ENCODE measurements around the gene NDE1.

The NDE1 gene

DNA sequence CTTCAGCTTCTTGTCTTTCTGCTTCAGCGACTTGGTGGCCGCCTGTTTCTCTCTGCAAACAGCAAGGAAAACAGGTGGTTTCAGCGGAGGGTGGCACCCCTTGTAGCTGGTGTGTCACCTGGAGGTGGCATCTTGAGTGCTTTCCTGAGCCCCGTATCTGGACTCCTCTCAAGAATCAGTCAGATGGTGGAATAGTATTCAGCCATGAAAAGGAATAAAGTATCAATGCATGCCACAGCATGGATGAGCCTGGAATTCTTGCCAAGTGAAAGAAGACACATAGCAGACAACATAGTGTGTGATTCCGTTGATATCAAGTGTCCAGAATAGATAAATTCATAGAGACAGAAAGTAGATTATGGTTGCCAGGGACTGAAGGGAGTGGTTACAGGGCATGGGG is 65.2 kb downstream of the NDE1 start:
- no peak for DNase-seq (ENCODE audit: extremely low read depth, insufficient read length)
- TF ChIP-seq, protein P1, sequence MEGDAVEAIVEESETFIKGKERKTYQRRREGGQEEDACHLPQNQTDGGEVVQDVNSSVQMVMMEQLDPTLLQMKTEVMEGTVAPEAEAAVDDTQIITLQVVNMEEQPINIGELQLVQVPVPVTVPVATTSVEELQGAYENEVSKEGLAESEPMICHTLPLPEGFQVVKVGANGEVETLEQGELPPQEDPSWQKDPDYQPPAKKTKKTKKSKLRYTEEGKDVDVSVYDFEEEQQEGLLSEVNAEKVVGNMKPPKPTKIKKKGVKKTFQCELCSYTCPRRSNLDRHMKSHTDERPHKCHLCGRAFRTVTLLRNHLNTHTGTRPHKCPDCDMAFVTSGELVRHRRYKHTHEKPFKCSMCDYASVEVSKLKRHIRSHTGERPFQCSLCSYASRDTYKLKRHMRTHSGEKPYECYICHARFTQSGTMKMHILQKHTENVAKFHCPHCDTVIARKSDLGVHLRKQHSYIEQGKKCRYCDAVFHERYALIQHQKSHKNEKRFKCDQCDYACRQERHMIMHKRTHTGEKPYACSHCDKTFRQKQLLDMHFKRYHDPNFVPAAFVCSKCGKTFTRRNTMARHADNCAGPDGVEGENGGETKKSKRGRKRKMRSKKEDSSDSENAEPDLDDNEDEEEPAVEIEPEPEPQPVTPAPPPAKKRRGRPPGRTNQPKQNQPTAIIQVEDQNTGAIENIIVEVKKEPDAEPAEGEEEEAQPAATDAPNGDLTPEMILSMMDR (IDR thresholded peaks at IDR 0.05; ENCODE audit: insufficient read depth, low read length, poor library complexity, severe bottlenecking), result no peak
- H3K36me3 ChIP-seq (ENCODE audit: control insufficient read depth, insufficient read depth, low read length), result peaks cover 30% of the 10 kb centered on the region

DNA sequence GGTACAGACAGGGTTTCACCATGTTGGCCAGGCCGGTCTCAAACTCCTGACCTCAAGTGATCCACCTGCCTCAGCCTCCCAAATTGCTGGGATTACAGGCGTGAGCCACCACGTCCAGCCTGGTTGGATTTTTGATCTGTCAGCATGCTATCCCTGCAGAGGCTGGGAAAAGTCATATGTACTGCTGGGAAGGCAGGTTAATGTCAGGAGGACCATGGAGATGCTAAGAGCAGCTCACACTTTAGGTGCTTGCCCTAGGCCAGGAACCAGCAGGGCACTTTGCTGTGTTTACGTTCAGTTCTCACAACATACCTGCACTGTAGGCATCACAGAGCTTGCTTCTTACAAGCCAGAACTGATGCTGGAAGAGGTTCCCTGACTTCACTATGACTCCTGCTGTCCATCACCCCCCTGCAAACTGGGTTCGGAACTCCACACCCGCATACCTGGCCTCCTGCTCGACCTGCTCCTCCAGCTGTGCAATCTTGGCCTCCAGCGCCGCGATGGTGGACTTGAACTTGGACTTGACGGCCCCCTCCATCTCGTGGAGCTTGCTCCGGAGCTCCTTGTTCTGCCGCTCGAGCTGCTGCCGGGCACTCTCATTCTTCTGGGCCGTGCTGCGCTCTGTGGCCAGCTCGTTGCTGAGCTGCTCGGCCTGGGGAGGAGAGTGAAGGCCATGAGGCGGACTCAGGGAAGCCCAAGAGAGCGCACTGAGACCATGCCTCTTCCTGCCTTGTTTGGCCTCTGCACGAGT is 66.8 kb downstream of the NDE1 start:
- DNase-seq (ENCODE audit: extremely low read depth, insufficient read length), result no peak
- no peaks in the 10 kb centered on the region for H3K27me3 ChIP-seq (replicated peaks; ENCODE audit: control insufficient read depth, insufficient read depth, low read length)
- peaks cover 32% of the 10 kb centered on the region for H3K36me3 ChIP-seq (ENCODE audit: control insufficient read depth, insufficient read depth, low read length)
- TF ChIP-seq, protein P1 (IDR thresholded peaks at IDR 0.05; ENCODE audit: insufficient read depth, low read length, poor library complexity, severe bottlenecking), result no peak
- H3K4me3 ChIP-seq (replicated peaks; ENCODE audit: low read depth, low read length), result no peak overlapping the region

More for the DNA sequence above, 65.2 kb downstream of the NDE1 start:
- no peak overlapping the region for H3K4me3 ChIP-seq (replicated peaks; ENCODE audit: low read depth, low read length)
- no peaks in the 10 kb centered on the region for H3K27me3 ChIP-seq (replicated peaks; ENCODE audit: control insufficient read depth, insufficient read depth, low read length)

DNA sequence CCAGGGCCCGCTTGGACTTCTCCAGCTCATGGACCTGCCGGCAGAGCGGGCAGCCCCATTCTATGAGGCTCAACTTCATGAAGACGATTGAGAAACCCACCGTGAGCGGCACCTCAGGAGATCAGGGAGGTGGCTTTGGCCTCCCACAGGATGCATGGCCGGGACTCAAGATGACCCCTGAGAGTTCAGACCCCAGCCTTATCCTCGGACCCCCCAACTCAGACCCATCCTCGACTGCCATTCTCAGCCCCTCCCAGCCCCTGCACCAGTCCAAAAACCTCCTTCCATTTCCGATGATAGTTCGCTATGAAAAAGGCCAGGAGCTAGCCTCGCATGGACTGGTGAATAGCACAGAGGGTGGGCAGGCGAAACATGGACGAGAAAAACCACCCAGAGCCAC is 71.0 kb downstream of the NDE1 start:
- H3K36me3 ChIP-seq (ENCODE audit: control insufficient read depth, insufficient read depth, low read length), result peaks cover 43% of the 10 kb centered on the region
- H3K27me3 ChIP-seq (replicated peaks; ENCODE audit: control insufficient read depth, insufficient read depth, low read length), result no peaks in the 10 kb centered on the region
- no peak for DNase-seq (ENCODE audit: extremely low read depth, insufficient read length)
- H3K4me3 ChIP-seq (replicated peaks; ENCODE audit: low read depth, low read length), result no peak overlapping the region
- TF ChIP-seq, protein P1 (IDR thresholded peaks at IDR 0.05; ENCODE audit: insufficient read depth, low read length, poor library complexity, severe bottlenecking), result no peak

DNA sequence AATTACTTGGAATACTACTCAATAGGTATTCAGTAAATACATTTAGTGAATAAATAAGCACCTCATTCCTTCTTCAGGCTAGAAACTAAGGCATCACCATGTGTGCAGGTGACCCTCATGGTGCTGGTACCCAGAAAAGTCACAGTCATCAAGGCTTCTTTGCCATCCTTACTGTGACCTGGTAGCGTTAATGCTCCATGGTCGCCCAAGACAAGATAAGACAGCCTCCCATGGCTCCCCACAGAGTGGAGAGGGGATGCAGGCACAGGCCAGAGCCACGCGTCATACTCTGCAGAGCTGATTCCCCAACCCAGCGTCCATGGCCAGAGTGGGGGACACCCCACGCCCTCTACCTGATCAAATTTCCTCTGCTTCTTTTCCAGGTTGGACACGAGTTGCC is 73.8 kb downstream of the NDE1 start:
- no peaks in the 10 kb centered on the region for H3K27me3 ChIP-seq (replicated peaks; ENCODE audit: control insufficient read depth, insufficient read depth, low read length)
- DNase-seq (ENCODE audit: extremely low read depth, insufficient read length), result no peak
- TF ChIP-seq, protein P1 (IDR thresholded peaks at IDR 0.05; ENCODE audit: insufficient read depth, low read length, poor library complexity, severe bottlenecking), result no peak

DNA sequence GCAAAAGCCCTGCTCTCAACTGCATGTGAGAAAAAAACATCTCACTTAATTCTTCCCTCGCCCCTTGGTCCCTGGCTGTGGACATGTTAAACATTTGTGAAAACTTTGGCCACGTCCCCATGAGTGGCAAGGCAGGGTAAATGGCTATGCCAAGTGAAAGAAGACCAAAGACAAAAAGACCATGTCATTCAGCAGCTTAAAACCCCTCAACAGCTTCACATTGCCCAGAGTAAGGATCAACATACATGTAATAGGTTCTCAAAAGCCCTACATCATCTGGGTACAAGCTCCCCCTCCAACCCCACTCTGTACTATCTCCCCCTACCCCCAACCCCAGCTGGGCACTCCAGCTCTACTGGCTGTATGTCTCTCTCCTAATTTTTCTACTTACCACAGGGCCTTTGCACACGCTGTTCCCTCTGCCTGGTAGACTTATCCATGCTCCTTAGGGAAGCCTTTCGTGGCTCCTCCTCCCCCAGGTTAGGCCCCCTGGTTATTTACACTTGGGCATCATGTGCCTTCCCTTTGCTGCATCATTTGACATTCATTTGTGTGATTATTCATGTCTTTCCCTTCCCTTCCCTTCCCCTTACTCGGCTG is 75.7 kb downstream of the NDE1 start:
- TF ChIP-seq, protein P1 (IDR thresholded peaks at IDR 0.05; ENCODE audit: insufficient read depth, low read length, poor library complexity, severe bottlenecking), result no peak
- H3K4me3 ChIP-seq (replicated peaks; ENCODE audit: low read depth, low read length), result no peak overlapping the region
- DNase-seq (ENCODE audit: extremely low read depth, insufficient read length), result no peak
- peaks cover 23% of the 10 kb centered on the region for H3K36me3 ChIP-seq (ENCODE audit: control insufficient read depth, insufficient read depth, low read length)
- H3K27me3 ChIP-seq (replicated peaks; ENCODE audit: control insufficient read depth, insufficient read depth, low read length), result no peaks in the 10 kb centered on the region

More for the DNA sequence above, 73.8 kb downstream of the NDE1 start:
- H3K36me3 ChIP-seq (ENCODE audit: control insufficient read depth, insufficient read depth, low read length), result peaks cover 30% of the 10 kb centered on the region
- H3K4me3 ChIP-seq (replicated peaks; ENCODE audit: low read depth, low read length), result no peak overlapping the region

Data from GM06990 (cell line).